Body of pancreas (tissue), 4 donors: Measurements from ENCODE around the gene C19orf12.

Source experiments
- CTCF ChIP-seq, 7 experiments: fragments of 450-650 bp in 4 of 7; fragments of 200-600 bp in 3 of 7; sonication (generic) in 3 of 7; IDR thresholded peaks; one replicate each; pipeline ENCODE4 v1.5.1; 2016 to 2019; ENCODE audit warnings: antibody characterized with exemption in 7 of 7
- POLR2A ChIP-seq, 3 donors: fragments of 450-650 bp; IDR thresholded peaks; one replicate each; pipeline ENCODE4 v1.6.1; 2016; ENCODE audit warnings: antibody characterized with exemption in 3 of 3, mild to moderate bottlenecking in 2 of 3

DNA sequence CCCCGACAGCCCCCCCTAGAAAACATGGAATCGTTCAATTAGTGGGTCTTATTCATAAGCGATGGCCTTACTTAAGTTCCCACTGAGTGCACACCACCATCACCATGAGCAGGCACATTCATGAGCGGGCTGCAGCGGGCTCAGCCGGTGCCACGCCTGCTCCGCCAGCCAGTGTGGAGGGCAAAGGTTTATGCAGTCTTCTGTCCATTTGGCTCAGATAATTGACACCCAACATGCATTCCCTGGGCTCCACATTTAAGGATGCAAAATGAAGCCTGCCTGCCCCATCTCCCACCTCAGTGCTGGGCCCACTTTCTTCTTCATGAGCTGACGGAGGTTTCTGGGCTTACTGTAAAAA is 12.1 kb downstream of the C19orf12 start:
- TF ChIP-seq POLR2A (IDR thresholded peaks at IDR 0.05) (no peak), CTCF (IDR thresholded peaks at IDR 0.05) (no peak)
